Measurements from ENCODE around the gene CROCC2.

The CROCC2 gene

GRCh38 chr2:240894006-240894405 lies 12.1 kb upstream of the CROCC2 start:
- H3K27me3 Mint-ChIP-seq (ENCODE audit: low read depth), result no peaks in the 10 kb centered on the region
- H3K36me3 Mint-ChIP-seq (ENCODE audit: low read depth), result no peaks in the 10 kb centered on the region
- no peaks in the 10 kb centered on the region for H3K9me3 Mint-ChIP-seq
- H3K4me3 Mint-ChIP-seq, result no peak overlapping the region
- H3K4me1 Mint-ChIP-seq (ENCODE audit: low read depth), result no peaks in the 10 kb centered on the region
- no peak overlapping the region for H3K27ac Mint-ChIP-seq

GRCh38 chr2:240894836-240895558 lies 11.1 kb upstream of the CROCC2 start:
- H3K4me1 Mint-ChIP-seq (ENCODE audit: low read depth), result no peaks in the 10 kb centered on the region
- no peaks in the 10 kb centered on the region for H3K27me3 Mint-ChIP-seq (ENCODE audit: low read depth)
- H3K4me3 Mint-ChIP-seq, result no peak overlapping the region
- H3K27ac Mint-ChIP-seq, result no peak overlapping the region
- no peaks in the 10 kb centered on the region for H3K36me3 Mint-ChIP-seq (ENCODE audit: low read depth)
- no peaks in the 10 kb centered on the region for H3K9me3 Mint-ChIP-seq

DNA sequence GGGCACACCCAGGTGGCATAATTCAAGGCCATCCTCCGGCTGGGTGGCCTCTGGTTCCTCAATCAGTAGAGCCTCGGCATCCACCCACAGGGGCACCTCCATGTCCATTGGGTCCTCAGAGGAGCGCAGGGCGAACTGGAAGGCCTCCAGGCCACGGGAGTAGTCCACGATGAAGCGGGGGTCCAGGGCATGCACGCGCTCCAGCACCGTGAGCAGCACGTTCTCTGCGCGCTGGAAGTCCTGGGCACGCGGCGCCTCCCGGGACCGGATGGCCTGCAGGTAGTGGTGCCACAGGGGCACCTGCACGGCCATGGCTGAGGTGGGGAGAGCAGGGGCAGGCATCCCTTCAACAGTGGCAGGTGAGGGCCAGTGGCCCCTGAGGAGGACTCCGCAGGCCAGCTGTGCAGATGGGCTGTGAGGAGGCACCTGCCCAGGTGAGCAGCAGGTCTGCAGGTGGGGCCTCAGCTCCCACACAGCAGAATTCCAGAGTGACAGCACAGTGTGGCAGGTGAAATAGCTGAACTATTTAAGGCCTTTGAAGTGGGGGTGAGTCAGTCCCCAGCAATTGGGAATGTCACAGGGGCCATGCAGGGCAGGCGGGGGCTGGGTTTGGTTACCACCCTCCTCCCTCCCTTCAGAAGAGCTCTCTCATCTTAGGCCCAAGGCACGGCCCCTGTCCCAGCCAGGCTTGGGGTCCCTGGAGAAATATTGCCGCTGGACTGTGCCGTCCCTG lies 10.3 kb upstream of the CROCC2 start, which contains the start of gene MAB21L4:
Gene MAB21L4, minus strand, starts transcription at position 501 of the 733 bp plus-strand sequence. Its CDS starts 159 bp downstream, at position 342.
- Mint-ChIP-seq H3K4me3 (no peak within 1 kb of the TSS), H3K36me3 (ENCODE audit: low read depth) (no peaks in the 10 kb centered on the region), H3K27me3 (ENCODE audit: low read depth) (no peaks in the 10 kb centered on the region), H3K4me1 (ENCODE audit: low read depth) (no peaks in the 10 kb centered on the region), H3K27ac (no peak within 1 kb of the TSS), H3K9me3 (no peaks in the 10 kb centered on the region)

- no peaks in the 10 kb centered on the region for H3K27me3 Mint-ChIP-seq (ENCODE audit: low read depth)
- H3K4me1 Mint-ChIP-seq (ENCODE audit: low read depth), result no peaks in the 10 kb centered on the region
- H3K27ac Mint-ChIP-seq, result no peak overlapping the region
- no peaks in the 10 kb centered on the region for H3K36me3 Mint-ChIP-seq (ENCODE audit: low read depth)
- H3K9me3 Mint-ChIP-seq, result no peaks in the 10 kb centered on the region
- H3K4me3 Mint-ChIP-seq, result no peak overlapping the region
Measured at GRCh38 chr2:240896394-240896793, 9.7 kb upstream of the CROCC2 start.

- Mint-ChIP-seq H3K4me3 (no peak overlapping the region), H3K27me3 (ENCODE audit: low read depth) (no peaks in the 10 kb centered on the region), H3K27ac (no peak overlapping the region), H3K36me3 (ENCODE audit: low read depth) (no peaks in the 10 kb centered on the region), H3K4me1 (ENCODE audit: low read depth) (no peaks in the 10 kb centered on the region), H3K9me3 (no peaks in the 10 kb centered on the region)
Measured at GRCh38 chr2:240896871-240897692, 9.1 kb upstream of the CROCC2 start.

DNA sequence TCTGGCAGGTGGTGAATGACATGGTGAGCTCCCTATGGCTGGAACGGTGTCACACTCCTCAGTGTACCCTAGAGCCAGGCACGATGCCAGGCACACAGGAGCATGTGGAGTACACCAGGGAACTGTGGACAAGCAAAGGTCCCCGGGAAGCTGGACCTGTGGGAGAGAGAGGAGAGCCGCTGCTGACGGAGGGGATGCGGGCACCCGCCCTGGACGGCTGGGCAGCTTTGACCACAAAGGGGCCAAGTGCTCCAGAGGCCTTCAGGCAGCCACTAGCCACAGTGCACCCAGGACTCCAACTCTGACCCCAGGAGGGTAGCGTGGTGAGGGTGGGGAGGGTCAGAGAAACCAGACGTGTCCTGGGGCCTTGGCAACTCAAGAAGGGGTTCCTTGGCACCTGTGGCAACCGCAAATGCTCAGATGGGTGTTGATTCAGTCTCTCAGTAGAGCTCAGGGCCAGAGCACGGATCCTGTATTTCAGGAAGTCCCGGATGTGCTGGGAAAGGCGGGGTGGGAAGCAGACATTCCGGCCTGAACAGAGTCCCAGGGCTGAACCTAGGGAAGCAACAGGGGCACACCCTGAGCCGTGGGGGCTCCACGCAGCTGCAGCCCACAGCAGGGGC lies 7.9 kb upstream of the CROCC2 start:
- Mint-ChIP-seq H3K27me3 (ENCODE audit: low read depth) (no peaks in the 10 kb centered on the region), H3K27ac (no peak overlapping the region), H3K4me3 (no peak overlapping the region), H3K9me3 (no peaks in the 10 kb centered on the region), H3K4me1 (ENCODE audit: low read depth) (no peaks in the 10 kb centered on the region), H3K36me3 (ENCODE audit: low read depth) (no peaks in the 10 kb centered on the region)

DNA sequence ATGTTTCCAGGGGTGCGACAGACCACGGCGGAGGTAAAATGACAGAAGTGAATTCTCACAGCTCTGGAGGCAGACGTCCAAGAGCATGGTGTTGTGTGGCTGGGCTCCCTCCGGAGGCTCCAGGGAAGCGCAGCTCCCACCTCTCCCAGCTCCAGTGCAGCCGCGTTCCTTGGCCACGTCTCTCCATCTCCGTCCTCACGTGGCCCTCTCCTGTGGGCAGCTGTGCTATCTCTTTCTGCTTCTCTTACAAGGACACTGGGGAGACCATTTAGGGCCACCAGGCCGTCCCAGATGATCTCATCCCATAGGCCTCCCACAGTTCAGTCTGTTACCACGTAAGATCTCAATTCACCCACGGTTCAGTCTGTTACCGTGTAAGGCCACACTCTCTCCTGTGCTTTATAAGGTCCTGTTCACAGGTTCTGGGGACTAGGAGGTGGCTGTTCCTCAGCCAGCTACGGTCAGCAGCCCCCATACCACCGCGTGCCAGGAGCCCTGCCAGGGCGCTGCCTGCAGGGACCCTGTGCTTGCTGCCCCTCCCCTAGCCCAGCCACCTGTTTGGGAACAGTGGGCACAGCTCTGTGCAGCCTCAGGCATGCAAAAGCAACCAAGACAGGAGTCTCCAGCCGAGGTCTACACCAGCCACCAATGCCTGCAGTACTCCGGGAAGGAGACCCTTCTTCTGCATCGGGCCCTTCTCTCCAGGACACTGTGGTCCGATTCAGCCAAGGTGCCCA lies 7.2 kb upstream of the CROCC2 start:
- no peak overlapping the region for H3K27ac Mint-ChIP-seq
- no peak overlapping the region for H3K4me3 Mint-ChIP-seq
- no peaks in the 10 kb centered on the region for H3K4me1 Mint-ChIP-seq (ENCODE audit: low read depth)
- H3K9me3 Mint-ChIP-seq, result no peaks in the 10 kb centered on the region
- no peaks in the 10 kb centered on the region for H3K36me3 Mint-ChIP-seq (ENCODE audit: low read depth)
- H3K27me3 Mint-ChIP-seq (ENCODE audit: low read depth), result no peaks in the 10 kb centered on the region

GRCh38 chr2:240899468-240899865 lies 6.7 kb upstream of the CROCC2 start:
- Mint-ChIP-seq H3K9me3 (no peaks in the 10 kb centered on the region), H3K36me3 (ENCODE audit: low read depth) (no peaks in the 10 kb centered on the region), H3K27ac (no peak overlapping the region), H3K4me3 (no peak overlapping the region), H3K27me3 (ENCODE audit: low read depth) (no peaks in the 10 kb centered on the region), H3K4me1 (ENCODE audit: low read depth) (no peaks in the 10 kb centered on the region)

GRCh38 chr2:240900141-240900860 lies 5.8 kb upstream of the CROCC2 start:
- H3K36me3 Mint-ChIP-seq (ENCODE audit: low read depth), result no peaks in the 10 kb centered on the region
- H3K4me3 Mint-ChIP-seq, result no peak overlapping the region
- H3K9me3 Mint-ChIP-seq, result no peaks in the 10 kb centered on the region
- no peaks in the 10 kb centered on the region for H3K27me3 Mint-ChIP-seq (ENCODE audit: low read depth)
- H3K27ac Mint-ChIP-seq, result no peak overlapping the region
- no peaks in the 10 kb centered on the region for H3K4me1 Mint-ChIP-seq (ENCODE audit: low read depth)

- Mint-ChIP-seq H3K4me3 (no peak overlapping the region), H3K36me3 (ENCODE audit: low read depth) (no peaks in the 10 kb centered on the region), H3K27ac (no peak overlapping the region), H3K27me3 (ENCODE audit: low read depth) (no peaks in the 10 kb centered on the region), H3K4me1 (ENCODE audit: low read depth) (no peaks in the 10 kb centered on the region), H3K9me3 (no peaks in the 10 kb centered on the region)
Measured at GRCh38 chr2:240901986-240902614, 4.0 kb upstream of the CROCC2 start.

GRCh38 chr2:240902615-240903041 lies 3.5 kb upstream of the CROCC2 start:
- no peak overlapping the region for H3K4me3 Mint-ChIP-seq
- no peaks in the 10 kb centered on the region for H3K9me3 Mint-ChIP-seq
- H3K4me1 Mint-ChIP-seq (ENCODE audit: low read depth), result no peaks in the 10 kb centered on the region
- H3K36me3 Mint-ChIP-seq (ENCODE audit: low read depth), result no peaks in the 10 kb centered on the region
- H3K27me3 Mint-ChIP-seq (ENCODE audit: low read depth), result no peaks in the 10 kb centered on the region
- H3K27ac Mint-ChIP-seq, result no peak overlapping the region

DNA sequence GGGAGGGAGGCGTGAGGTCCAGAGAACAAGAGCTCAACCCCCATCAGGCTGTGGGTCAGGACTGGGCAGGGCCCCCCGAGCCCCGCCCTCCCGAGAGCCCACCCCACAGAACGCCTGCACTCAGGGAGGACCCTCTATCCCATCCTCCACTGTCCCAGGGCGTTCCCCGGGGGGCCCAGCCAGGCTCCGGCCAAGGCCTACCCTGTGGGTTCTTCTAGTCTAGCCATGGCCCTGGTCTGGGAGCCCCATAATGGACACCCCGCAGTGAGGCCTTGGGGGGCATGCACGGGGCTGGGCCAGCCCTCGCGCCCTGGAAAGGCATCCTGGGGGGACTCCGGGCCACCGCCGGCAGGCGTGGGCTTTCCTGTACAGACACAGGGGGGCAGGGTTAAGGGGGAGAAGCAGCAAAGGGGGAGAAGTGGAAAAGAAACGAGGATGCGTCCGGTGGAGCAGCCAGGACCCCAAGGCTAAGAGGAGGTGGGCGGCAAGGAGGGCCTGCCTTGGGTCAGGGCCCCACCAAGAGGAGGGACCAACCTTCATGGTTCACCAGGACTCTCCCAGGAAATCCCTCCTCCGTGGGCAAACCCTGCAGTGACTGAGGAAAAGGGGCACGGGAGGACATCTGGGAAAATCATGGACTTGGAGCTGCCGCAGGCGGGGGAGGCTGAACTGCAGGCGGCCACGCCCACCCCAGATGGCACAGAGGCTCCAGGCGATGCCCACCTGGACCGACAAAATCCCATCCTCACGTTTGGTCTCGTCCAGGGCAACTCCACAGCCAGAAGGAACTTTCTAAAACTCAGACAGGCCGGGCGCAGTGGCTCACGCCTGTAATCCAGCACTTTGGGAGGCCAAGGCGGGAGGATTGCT lies 2.7 kb upstream of the CROCC2 start:
- Mint-ChIP-seq H3K4me1 (ENCODE audit: low read depth) (no peaks in the 10 kb centered on the region), H3K9me3 (no peaks in the 10 kb centered on the region)

More for the DNA sequence above, 2.7 kb upstream of the CROCC2 start:
- Mint-ChIP-seq H3K4me3 (no peak overlapping the region), H3K36me3 (ENCODE audit: low read depth) (no peaks in the 10 kb centered on the region), H3K27me3 (ENCODE audit: low read depth) (no peaks in the 10 kb centered on the region), H3K27ac (no peak overlapping the region)
